ENCODE measurements around the gene PROCR. TPM values are rescaled to one million over a fixed set of nuclear protein-coding genes. Genes with fewer than 3 reads are reported as not detected.
"Not testable (repeated sequence)": the region's sequence is repeated elsewhere in the genome, so short reads cannot be mapped to it uniquely, and the experiment has no call there.

The PROCR gene
- total RNA-seq, 2 experiments from 2014 or later = 1.2 to 1.3 TPM

DNA sequence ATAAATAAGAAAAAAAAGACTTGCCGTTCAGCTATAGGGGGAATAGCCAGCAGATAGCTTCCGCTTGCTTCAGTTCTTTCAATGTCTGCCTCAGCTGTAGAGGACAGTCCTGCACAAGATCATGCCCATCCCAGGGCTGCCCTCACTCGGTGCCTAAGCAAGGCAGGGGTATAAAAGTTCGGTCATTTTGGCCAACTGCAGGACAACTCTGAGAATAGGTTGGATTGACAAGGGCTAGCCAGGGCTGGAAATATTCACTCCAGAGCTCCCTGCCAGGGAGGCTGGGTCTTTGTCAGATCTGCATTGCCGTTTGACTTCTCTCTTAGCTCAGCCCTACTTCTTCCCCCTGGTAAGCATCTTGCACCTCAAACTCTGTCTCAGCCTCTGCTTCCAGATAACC, 8.4 kb downstream of the PROCR start:
- Mint-ChIP-seq H3K9me3 (ENCODE audit: insufficient read depth) (no peaks in the 10 kb centered on the region), H3K27me3 (ENCODE audit: low read depth) (no peaks in the 10 kb centered on the region), H3K36me3 (ENCODE audit: low read depth) (no peaks in the 10 kb centered on the region), H3K27ac (no peak overlapping the region), H3K4me1 (ENCODE audit: low read depth) (no peaks in the 10 kb centered on the region), H3K4me3 (no peak overlapping the region)
- DNase-seq = no peak
- ChIA-PET POLR2A (no interaction called here), CTCF (no interaction called here)
- ATAC-seq = no peak

DNA sequence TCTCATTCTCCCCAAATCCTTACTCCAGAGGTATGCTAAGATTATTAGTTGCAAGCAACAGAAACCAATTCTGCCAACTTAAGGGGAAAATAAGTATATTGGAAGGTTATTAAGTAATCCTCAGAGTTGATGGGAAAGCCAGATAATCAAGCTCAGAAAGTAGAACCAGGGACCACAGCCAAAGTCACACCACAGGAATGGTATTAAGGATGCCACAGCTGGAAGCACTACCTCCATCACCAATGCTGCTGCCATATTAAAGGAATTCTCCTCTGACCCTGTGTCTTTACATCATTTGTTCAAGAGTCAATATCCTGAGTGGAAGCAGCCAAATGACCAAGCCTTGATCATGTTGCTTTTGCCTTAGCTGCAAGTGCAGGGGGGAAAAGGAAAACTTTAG, 9.9 kb downstream of the PROCR start:
- ATAC-seq (no peak), DNase-seq (no peak)
- H3K36me3 Mint-ChIP-seq (ENCODE audit: low read depth) = no peaks in the 10 kb centered on the region
- H3K9me3 Mint-ChIP-seq (ENCODE audit: insufficient read depth) = no peaks in the 10 kb centered on the region
- no peak overlapping the region for H3K4me3 Mint-ChIP-seq
- ChIA-PET POLR2A (no interaction called here), CTCF (interaction anchor here (1.2 kb wide), 1 partner anchor 16 kb away, joined by 3 read pairs; no protein-coding TSS in a partner anchor)
- no peaks in the 10 kb centered on the region for H3K27me3 Mint-ChIP-seq (ENCODE audit: low read depth)
- no peaks in the 10 kb centered on the region for H3K4me1 Mint-ChIP-seq (ENCODE audit: low read depth)
- H3K27ac Mint-ChIP-seq = no peak overlapping the region

DNA sequence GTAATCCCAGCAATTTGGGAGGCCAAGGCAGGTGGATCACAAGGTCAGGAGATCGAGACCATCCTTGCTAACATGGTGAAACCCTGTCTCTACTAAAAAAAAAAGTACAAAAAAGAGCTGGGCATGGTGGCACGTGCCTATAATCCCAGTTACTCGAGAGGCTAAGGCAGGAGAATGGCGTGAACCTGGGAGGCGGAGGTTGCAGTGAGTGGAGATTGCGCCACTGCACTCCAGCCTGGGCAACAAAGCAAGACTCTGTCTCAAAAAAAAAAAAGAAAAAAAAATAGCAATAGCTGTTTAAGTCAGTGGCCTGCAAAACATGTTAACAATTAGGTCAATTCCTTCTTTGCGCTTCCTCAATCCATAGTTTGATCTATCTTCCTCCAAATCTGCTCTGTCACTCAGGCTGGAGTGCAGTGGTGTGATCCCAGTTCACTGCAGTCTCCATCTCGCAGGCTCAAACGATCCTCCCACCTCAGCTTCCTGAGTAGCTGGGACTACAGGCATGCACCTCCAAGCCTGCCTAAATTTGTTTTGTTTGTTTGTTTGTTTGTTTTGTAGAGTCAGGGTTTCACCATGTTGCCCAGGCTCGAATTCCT, 14.9 kb downstream of the PROCR start:
- DNase-seq; H3K27ac Mint-ChIP-seq; H3K36me3 Mint-ChIP-seq (ENCODE audit: low read depth); H3K4me3 Mint-ChIP-seq; H3K27me3 Mint-ChIP-seq (ENCODE audit: low read depth); H3K9me3 Mint-ChIP-seq (ENCODE audit: insufficient read depth); ATAC-seq; H3K4me1 Mint-ChIP-seq (ENCODE audit: low read depth); POLR2A ChIA-PET: not testable (repeated sequence)
- CTCF ChIA-PET = interaction anchor here (1.5 to 1.6 kb wide), 2 partner anchors 42 to 90 kb away, joined by 3 to 5 read pairs; no protein-coding TSS in a partner anchor

DNA sequence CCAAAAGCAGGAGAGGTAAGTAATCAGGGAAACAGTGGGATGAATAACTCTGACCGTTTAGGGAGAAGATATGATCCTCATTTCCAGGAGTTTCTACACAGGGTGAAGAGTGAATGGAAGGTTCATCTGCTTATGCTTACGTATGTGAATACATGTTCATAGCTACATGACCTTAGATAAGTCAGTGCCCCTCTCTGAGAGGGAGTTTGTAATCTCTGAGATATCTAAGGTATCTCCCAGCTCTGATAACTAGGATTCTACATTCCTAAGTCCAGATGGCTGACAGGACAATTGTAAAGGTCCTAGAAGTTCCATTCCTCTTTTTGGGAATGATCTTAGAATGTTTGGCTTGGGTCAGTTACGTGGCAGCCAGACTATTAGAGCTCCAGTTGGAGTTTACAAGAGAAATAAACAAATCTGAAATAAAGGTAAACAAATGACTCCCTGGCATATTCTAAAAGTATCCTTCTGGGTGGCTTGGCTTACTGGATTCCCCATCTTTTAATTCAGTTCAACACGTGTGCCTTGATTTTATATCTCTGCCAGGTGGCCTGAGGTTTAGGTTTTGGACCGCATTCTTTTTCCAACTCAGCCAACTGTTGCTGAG, 15.8 kb downstream of the PROCR start:
- POLR2A ChIA-PET = no interaction called here
- Mint-ChIP-seq H3K36me3 (ENCODE audit: low read depth) (no peaks in the 10 kb centered on the region), H3K4me3 (no peak overlapping the region), H3K27me3 (ENCODE audit: low read depth) (no peaks in the 10 kb centered on the region), H3K4me1 (ENCODE audit: low read depth) (no peaks in the 10 kb centered on the region), H3K9me3 (ENCODE audit: insufficient read depth) (no peaks in the 10 kb centered on the region), H3K27ac (no peak overlapping the region)
- CTCF ChIA-PET = interaction anchor here (1.5 to 1.6 kb wide), 2 partner anchors 43 to 91 kb away, joined by 3 to 5 read pairs; no protein-coding TSS in a partner anchor
- no peak for DNase-seq
- no peak for ATAC-seq

DNA sequence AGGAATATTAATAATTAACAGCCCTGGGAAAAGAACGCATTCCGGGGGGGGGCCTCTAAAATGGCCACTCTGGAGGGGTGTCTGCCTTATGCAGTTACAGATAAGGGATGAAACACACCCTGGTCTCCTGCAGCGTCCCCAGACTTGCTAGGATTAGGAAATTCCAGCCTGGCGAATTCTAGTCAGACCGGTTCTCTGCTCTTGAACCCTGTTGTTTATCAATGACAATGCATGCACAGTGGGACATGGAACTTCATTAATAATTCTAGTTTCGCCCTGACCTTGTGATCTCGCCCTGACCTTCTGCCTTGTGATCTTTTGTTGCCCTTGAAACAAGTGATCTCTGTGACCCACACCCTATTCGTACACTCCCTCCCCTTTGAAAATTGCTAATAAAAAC, 17.4 kb downstream of the PROCR start:
- DNase-seq; H3K9me3 Mint-ChIP-seq (ENCODE audit: insufficient read depth); POLR2A ChIA-PET; H3K4me1 Mint-ChIP-seq (ENCODE audit: low read depth); H3K36me3 Mint-ChIP-seq (ENCODE audit: low read depth); H3K27ac Mint-ChIP-seq; H3K27me3 Mint-ChIP-seq (ENCODE audit: low read depth); ATAC-seq; CTCF ChIA-PET; H3K4me3 Mint-ChIP-seq: not testable (repeated sequence)

DNA sequence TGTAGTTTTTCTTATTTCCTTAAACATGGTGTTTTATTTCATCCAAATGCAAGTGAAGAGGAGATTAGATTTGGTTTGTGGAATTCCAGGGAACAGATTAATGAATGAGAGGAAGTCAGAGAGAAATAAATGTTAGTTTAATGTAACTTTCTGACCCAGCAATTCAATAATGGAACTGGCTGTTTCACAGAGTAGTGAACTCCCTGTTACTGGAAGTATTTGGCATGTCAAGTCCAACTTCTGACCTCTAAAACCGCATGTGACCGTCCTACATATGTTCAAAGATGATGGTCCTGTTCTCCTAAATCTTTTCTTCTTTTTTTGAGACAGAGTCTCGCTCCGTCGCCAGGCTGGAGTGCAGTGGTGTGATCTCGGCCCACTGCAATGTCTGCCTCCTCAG, 18.7 kb downstream of the PROCR start:
- ATAC-seq (no peak), DNase-seq (no peak)
- no peaks in the 10 kb centered on the region for H3K36me3 Mint-ChIP-seq (ENCODE audit: low read depth)
- CTCF ChIA-PET = no interaction called here
- no peaks in the 10 kb centered on the region for H3K4me1 Mint-ChIP-seq (ENCODE audit: low read depth)
- H3K9me3 Mint-ChIP-seq (ENCODE audit: insufficient read depth) = peaks cover 4% of the 10 kb centered on the region
- H3K27me3 Mint-ChIP-seq (ENCODE audit: low read depth) = peaks cover 3% of the 10 kb centered on the region
- H3K4me3 Mint-ChIP-seq = no peak overlapping the region
- H3K27ac Mint-ChIP-seq = no peak overlapping the region
- POLR2A ChIA-PET = no interaction called here

DNA sequence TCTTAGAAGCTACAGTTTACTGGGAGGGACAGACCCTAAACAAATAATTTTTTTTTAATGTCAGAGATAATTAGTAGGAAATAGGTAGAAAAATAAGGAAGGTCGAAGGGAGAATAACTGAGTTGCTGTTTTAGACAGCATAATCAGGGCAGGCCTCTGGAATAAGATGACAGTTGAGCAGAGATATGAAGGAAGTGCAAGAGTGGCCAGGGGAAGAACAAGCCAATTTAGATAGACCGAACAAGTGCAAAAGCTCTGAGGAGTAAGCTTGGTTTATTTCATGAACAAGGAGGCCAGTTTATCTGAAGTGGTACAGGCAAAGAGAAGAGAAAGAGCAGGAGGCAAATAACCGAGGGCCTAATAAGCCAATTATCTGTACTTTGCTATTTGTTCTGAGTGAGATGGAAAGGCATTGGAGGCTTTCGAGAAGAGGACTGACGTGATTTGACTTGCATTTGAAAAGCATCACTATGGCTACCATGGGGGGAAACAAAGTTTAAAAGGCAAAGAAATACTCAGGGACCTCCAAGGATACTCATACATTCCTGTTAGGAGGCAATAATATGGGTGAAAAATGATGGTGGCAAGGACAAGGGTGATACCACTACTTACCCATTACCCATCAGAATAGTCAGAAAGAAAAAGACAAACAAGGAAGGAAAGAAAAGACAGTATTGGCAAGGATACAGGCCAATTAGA, 19.7 kb downstream of the PROCR start:
- no peaks in the 10 kb centered on the region for H3K4me1 Mint-ChIP-seq (ENCODE audit: low read depth)
- DNase-seq (no peak), ATAC-seq (no peak)
- ChIA-PET POLR2A (no interaction called here), CTCF (no interaction called here)
- H3K36me3 Mint-ChIP-seq (ENCODE audit: low read depth) = peaks cover 4% of the 10 kb centered on the region
- no peak overlapping the region for H3K27ac Mint-ChIP-seq
- H3K9me3 Mint-ChIP-seq (ENCODE audit: insufficient read depth) = peaks cover 6% of the 10 kb centered on the region
- H3K27me3 Mint-ChIP-seq (ENCODE audit: low read depth) = peaks cover 3% of the 10 kb centered on the region
- H3K4me3 Mint-ChIP-seq = no peak overlapping the region

DNA sequence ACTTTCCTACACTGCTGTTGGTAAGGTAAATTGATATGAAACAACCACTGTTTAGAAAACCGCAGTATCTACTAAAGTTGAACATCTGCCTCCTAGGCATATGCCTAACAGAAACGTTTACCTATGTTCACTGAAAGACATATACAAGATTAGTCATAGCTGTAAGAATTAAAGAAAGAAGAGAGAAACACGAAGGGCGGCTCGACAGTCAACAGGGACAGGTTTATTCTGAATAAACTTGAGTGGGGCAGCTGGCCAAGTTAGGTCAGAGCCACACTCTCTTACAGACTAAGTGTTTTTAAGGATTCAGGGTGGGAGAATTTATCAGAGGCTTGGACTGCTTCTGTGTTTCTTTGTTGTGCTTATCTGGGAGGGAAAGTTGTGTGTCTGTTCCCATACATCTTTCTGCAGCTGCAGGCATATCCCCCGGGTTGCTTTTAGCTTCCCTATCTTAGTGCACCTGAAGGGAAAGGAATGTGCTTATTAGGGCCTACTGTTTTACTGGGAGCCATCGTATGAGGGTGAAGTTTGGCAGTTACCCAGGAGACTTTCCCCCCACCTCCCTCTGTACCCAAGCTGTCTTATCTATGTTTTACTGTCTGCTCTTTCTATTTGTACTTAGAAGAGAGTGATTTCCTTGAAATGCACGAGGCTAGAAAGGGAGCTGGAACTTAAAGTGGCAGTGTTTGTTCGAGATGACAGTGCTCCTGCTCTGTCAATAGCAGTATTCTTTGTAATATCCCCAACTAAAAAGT, 20.4 kb downstream of the PROCR start:
- H3K27me3 Mint-ChIP-seq (ENCODE audit: low read depth) = peaks cover 3% of the 10 kb centered on the region
- ATAC-seq = no peak
- H3K9me3 Mint-ChIP-seq (ENCODE audit: insufficient read depth) = peaks cover 14% of the 10 kb centered on the region
- ChIA-PET CTCF (interaction anchor here (1.4 kb wide), 1 partner anchor 96 kb away, joined by 3 read pairs; no protein-coding TSS in a partner anchor), POLR2A (no interaction called here)
- H3K4me1 Mint-ChIP-seq (ENCODE audit: low read depth) = no peaks in the 10 kb centered on the region
- H3K27ac Mint-ChIP-seq = no peak overlapping the region
- no peak overlapping the region for H3K4me3 Mint-ChIP-seq
- no peak for DNase-seq
- peaks cover 7% of the 10 kb centered on the region for H3K36me3 Mint-ChIP-seq (ENCODE audit: low read depth)

DNA sequence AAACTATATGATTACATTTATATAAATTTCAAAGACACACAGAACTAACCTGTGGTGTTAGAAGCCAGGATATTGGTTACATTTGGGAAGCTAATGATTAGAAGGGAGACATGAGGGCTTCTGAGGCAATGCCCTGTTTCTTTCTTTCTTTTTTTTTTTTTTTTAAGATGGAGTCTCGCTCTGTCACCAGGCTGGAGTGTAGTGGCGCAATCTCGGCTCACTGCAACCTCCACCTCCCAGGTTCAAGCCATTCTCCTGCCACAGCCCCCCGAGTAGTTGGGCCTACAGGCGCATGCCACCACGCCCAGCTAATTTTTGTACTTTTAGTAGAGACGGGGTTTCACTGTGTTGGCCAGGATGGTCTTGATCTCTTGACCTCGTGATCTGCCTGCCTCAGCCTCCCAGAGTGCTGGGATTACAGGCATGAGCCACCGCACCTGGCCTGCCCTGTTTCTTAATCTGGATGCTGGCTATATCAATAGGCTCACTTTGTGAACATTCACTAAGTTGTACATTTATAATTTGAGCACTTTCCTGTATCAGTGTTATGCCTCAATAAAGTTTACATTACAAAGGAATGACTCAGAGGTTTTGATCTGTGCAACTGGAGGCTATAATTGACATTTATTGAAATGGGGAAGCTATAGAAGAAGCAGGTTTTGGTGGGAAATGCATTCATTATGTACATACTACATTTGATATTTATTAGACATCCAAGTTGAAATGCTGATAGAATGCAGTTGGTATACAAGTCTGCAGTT, 21.3 kb downstream of the PROCR start:
- H3K27me3 Mint-ChIP-seq (ENCODE audit: low read depth); H3K4me1 Mint-ChIP-seq (ENCODE audit: low read depth); ATAC-seq; DNase-seq; H3K4me3 Mint-ChIP-seq; H3K36me3 Mint-ChIP-seq (ENCODE audit: low read depth); H3K27ac Mint-ChIP-seq; POLR2A ChIA-PET: not testable (repeated sequence)
- CTCF ChIA-PET = interaction anchor here (1.0 to 1.9 kb wide), 4 partner anchors 16 to 97 kb away, joined by 3 to 10 read pairs (median 4); partner anchors contain the start of gene EDEM2
- H3K9me3 Mint-ChIP-seq (ENCODE audit: insufficient read depth) = peaks cover 16% of the 10 kb centered on the region

DNA sequence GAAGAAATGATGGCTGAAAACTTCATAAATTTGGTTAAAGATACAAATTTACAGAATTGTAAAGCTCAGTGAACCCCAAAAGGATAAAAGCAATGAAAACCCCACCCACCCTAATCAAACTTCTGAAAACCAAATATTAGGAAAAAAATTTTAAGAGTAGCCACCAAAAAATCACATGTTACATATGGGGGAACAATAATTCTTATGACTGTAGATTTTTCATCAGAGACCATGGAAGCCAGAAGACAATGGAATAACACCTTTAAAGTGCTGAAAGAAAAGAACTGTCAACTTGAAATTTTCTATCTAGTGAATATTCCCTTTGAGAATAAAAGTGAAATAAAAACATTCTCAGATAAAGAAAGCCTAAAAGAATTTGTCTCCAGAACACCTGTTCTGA, 24.4 kb downstream of the PROCR start:
- ATAC-seq = no peak
- H3K27ac Mint-ChIP-seq = no peak overlapping the region
- peaks cover 18% of the 10 kb centered on the region for H3K9me3 Mint-ChIP-seq (ENCODE audit: insufficient read depth)
- no peak overlapping the region for H3K4me3 Mint-ChIP-seq
- ChIA-PET POLR2A (no interaction called here), CTCF (interaction anchor here (1.1 kb wide), 1 partner anchor 13 kb away, joined by 3 read pairs; no protein-coding TSS in a partner anchor)
- DNase-seq = no peak
- H3K27me3 Mint-ChIP-seq (ENCODE audit: low read depth) = peaks cover 3% of the 10 kb centered on the region
- H3K36me3 Mint-ChIP-seq (ENCODE audit: low read depth) = peaks cover 12% of the 10 kb centered on the region
- no peaks in the 10 kb centered on the region for H3K4me1 Mint-ChIP-seq (ENCODE audit: low read depth)

DNA sequence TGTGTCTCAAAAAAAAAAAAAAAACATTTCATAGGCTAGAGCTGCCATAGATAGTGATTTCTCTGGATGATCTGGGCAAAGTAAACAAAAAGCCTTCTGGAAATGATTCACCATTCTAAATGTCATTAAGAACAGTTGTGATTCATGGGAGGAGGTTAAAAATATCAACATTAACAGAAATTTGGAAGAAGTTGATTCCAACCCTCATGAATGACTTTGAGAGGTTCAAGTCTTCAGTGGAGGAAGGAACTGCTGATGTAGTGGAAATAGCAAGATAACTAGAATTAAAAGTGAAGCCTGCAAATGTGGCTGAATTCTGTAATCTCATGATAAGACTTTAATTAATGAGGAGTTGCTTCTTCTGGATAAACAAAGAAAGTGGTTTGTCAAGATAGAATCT, 27.9 kb downstream of the PROCR start:
- Mint-ChIP-seq H3K36me3 (ENCODE audit: low read depth) (peaks cover 12% of the 10 kb centered on the region), H3K9me3 (ENCODE audit: insufficient read depth) (peaks cover 17% of the 10 kb centered on the region), H3K4me1 (ENCODE audit: low read depth) (no peaks in the 10 kb centered on the region), H3K4me3 (no peak overlapping the region), H3K27ac (no peak overlapping the region), H3K27me3 (ENCODE audit: low read depth) (no peaks in the 10 kb centered on the region)
- ChIA-PET CTCF (no interaction called here), POLR2A (no interaction called here)
- ATAC-seq = no peak
- DNase-seq = no peak
